ENCODE results near the gene LRRC38. TPM values are rescaled to one million over a fixed set of nuclear protein-coding genes. Genes with fewer than 3 reads are reported as not detected.

Gene LRRC38
- total and polyA plus RNA-seq, 2 of the 4 experiments (the other 2 are of a cell fraction), result not detected

GRCh38 chr1:13512472-13512871, 1.3 kb downstream of the LRRC38 start:
- no peak overlapping the region for H2BK15ac ChIP-seq (ENCODE audit: low read depth, low read length)
- BruUV-seq (replicated peaks), result no TSS peak
- H3K9ac ChIP-seq (ENCODE audit: low read depth, low read length), result no peak overlapping the region
- no peaks in the 10 kb centered on the region for H3K9me1 ChIP-seq (ENCODE audit: insufficient read depth, low read length)
- H3K27ac ChIP-seq (ENCODE audit: insufficient read depth, low read length), result no peak overlapping the region
- no peaks in the 10 kb centered on the region for H4K20me1 ChIP-seq (ENCODE audit: insufficient read depth, low read length)
- no peaks in the 10 kb centered on the region for H3K4me1 ChIP-seq (ENCODE audit: control insufficient read depth, insufficient read depth, low read length)
- WGBS, 2 experiments (ENCODE audit: extremely low coverage in 2 of 2, insufficient read length in 1 of 2), result 0% methylated on average over 1 of the region's 10 CpGs; no CpG with 5 or more reads in 1 of the 2 experiments
- H3K14ac ChIP-seq (replicated peaks; ENCODE audit: low read depth, low read length), result no peak overlapping the region
- TF ChIP-seq ELK1 (IDR thresholded peaks at IDR 0.05; ENCODE audit: borderline replicate concordance, low read depth, low read length) (no peak), RCOR1 (IDR thresholded peaks at IDR 0.05; ENCODE audit: insufficient replicate concordance, low read length) (no peak), CHD1 (IDR thresholded peaks at IDR 0.05; ENCODE audit: low read depth, low read length) (no peak), BHLHE40 (IDR thresholded peaks at IDR 0.05; ENCODE audit: low read depth, low read length) (no peak), USF2 (IDR thresholded peaks at IDR 0.05; ENCODE audit: low read depth, low read length) (no peak)
- no peak overlapping the region for H2BK5ac ChIP-seq (ENCODE audit: low read depth, low read length, poor library complexity, severe bottlenecking)
- no peak overlapping the region for H3K4ac ChIP-seq (ENCODE audit: low read depth, low read length)
- H4K91ac ChIP-seq (ENCODE audit: insufficient read depth, low read depth, low read length), result no peak overlapping the region
- H3K4me3 ChIP-seq (ENCODE audit: insufficient read depth, low read depth, low read length), result no peak overlapping the region
- H4K8ac ChIP-seq (ENCODE audit: low read depth in 2 of 2, low read length in 2 of 2), result no peak overlapping the region
- no peak overlapping the region for H3K23ac ChIP-seq (ENCODE audit: low read depth, low read length)
- H3K56ac ChIP-seq (ENCODE audit: extremely low read depth, insufficient read depth, low read length), result no peak overlapping the region
- H2AFZ ChIP-seq (replicated peaks; ENCODE audit: low read length, poor library complexity), result no peak overlapping the region
- H4K5ac ChIP-seq (ENCODE audit: low read depth, low read length), result no peak overlapping the region
- no peaks in the 10 kb centered on the region for H3K36me3 ChIP-seq (ENCODE audit: control insufficient read depth, insufficient read depth, low read length)
- intact Hi-C loops (cut with micrococcal nuclease), result no loop called here
- dilution Hi-C loops (cut with HindIII; ENCODE audit: low sequenced_read_pairs, unreplicated experiment), result no loop called here
- H3K4me2 ChIP-seq (ENCODE audit: low read depth, low read length), result no peak overlapping the region
- POLR2A ChIA-PET (ENCODE audit: unreplicated experiment), result no interaction called here
- ATAC-seq (ENCODE audit: low read depth) (no peak), DNase-seq (no peak)
- H2AK9ac ChIP-seq (replicated peaks; ENCODE audit: low read depth, low read length, poor library complexity), result no peak overlapping the region
- no peaks in the 10 kb centered on the region; the same call in 1 of the 2 replicates for H3K27me3 ChIP-seq (ENCODE audit: control insufficient read depth, insufficient read depth, low read length)
- H2BK120ac ChIP-seq (ENCODE audit: low read depth, low read length), result no peak overlapping the region
- H2AK5ac ChIP-seq (ENCODE audit: low read depth, low read length), result no peak overlapping the region
- no peak overlapping the region for H2BK20ac ChIP-seq (ENCODE audit: low read depth, low read length)
- in situ Hi-C loops (cut with MboI; ENCODE audit: low sequenced_read_pairs), result no loop called here
- CTCF ChIA-PET, result no interaction called here
- no peaks in the 10 kb centered on the region for H3K79me1 ChIP-seq (ENCODE audit: low read depth in 1 of 2, low read length in 2 of 2)
- H3K9me3 ChIP-seq (ENCODE audit: control insufficient read depth, insufficient read depth, low read length), result peaks cover 18% of the 10 kb centered on the region
- no peak overlapping the region for H3K18ac ChIP-seq (ENCODE audit: low read depth, low read length)
